Measurements from ENCODE around the gene SLC9B1.
A peak's percentile ranks its signal among the peaks of the same experiment; 100 is the strongest.
"Not testable (repeated sequence)": the region's sequence is repeated elsewhere in the genome, so short reads cannot be mapped to it uniquely, and the experiment has no call there.

The SLC9B1 gene

DNA sequence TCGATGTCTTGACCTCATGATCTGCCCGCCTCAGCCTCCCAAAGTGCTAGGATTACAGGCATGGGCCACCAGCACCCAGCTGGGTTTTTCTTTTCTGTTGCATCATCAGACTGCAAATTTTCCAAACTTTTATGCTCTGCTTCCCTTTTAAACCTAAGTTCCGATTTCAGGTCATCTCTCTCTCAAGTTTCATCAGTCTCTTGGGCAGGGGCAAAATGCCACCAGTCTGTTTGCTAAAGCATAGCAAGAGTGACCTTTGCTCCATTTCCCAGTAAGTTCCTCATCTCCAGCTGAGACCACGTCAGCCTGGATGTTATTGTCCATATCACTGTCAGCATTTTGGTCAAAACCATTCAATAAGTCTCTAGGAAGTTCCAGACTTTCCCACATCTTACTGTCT lies 141.2 kb downstream of the SLC9B1 start:
- DNase-seq (ENCODE audit: low spot score), result not testable (repeated sequence)

DNA sequence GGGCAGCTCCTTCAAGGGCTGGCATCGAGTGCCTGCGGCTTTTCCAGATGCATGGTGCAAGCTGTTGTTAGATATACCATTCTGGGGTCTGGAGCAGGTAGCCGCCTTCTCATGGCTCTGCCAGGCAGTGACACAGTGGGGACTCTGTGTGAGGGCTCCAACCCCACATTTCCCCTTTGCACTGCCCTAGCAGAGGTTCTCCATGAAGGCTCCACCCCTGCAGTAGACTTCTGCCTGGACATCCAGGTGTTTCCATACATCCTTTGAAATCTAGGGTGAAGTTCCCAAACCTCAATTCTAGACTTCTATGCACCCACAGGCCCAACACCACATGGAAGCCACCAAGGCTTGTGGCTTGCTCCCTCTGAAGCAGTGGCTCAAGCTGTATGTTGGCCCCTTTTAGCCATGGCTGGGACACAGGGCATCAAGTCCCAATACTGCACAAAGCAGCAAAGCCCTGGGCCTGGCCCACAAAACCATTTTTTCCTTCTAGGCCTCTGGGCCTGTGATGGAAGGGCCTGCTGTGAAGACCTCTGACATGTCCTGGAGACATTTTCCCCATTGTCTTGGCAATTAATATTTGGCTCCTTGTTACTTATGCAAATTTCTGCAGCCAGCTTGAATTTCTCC lies 141.9 kb downstream of the SLC9B1 start:
- DNase-seq (ENCODE audit: low spot score), result not testable (repeated sequence)

DNA sequence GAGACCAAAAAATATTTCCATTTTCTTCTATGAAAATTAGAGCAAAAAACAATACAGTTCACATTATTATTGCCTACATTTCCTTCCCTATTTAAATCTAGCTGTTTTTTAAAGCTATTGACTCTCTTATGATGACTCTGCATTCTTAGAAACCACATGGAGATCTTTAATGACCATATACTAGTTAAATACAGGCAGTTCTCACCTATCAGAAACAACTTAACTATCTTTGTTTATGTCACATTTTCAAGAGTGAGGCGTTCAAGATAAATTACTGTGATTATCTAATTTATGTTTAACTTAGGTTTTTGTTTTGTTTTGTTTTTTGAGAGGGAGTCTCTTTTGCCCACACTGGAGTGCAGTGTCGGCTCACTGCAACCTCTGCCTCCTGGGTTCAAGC lies 147.7 kb downstream of the SLC9B1 start:
- DNase-seq (ENCODE audit: low spot score), result no peak

DNA sequence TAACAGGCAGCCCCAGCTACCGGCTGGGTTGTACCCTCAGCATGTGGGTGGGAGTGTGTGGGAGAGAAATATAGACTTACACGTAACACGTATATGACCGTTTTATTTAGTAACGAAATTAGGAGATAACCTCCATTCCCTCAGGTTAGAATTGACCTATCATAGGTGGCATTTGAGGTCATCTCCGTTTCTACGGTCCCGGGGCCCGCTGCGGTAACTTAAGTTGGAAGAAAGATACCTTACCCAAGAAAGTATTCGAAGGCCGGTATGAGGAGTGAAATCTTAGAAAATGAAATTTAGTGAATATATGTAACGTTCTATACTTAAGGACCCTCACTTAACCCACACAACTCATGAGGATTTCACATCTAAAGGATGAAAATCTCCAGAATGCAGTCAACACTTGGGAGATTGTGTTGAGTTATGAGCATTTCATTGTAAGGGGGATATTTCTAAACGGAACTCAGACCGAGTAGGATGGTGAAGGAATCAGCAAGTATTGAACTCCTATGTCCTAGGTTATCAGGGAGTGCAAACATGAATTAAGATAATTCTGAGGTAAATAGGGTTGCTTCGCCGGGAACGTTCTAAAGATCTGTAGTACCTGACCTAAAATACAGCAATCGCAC lies 149.8 kb downstream of the SLC9B1 start:
- no peak for DNase-seq (ENCODE audit: low spot score)

DNA sequence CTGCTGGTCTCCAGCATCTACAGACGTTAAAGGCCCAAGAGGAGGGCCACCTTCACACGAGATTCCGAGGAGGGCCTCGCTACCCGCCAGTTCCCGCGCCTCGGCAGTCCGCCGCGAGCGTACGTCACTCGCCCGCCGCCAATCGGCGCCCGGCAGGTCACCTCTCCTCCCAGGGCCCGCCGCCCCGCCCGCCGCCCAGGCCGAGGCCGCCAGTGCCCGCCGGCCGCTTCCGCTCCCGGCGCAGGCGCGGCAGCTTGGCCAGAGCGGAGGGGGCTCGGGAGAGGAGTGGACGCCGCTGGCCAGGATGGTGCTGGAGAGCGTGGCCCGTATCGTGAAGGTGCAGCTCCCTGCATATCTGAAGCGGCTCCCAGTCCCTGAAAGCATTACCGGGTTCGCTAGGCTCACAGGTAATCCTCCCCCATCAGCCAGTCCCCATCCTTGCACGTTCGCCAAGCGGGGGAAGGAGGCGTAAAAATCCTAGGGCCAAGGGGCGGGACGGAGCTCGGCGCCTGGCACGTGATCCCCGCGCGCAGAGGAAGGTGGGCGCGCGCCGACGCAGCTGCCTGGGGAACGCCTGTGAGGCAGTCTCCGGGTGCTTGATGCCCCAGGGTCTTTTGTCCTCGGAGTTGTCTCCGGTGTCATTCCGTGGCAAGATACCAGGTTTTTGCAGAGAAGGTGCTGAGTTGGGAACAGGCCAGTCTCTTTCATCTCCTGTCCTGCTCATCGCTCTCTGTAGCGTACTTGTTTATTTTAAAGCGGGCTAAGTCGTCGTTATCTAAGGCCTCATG lies 150.5 kb downstream of the SLC9B1 start, which contains the start of gene CISD2:
Gene CISD2 (plus strand): TSS at position 212 of the 788 bp plus-strand sequence. CDS start 93 bp downstream, at position 305.
- peak; percentile 91 for DNase-seq (ENCODE audit: low spot score)

DNA sequence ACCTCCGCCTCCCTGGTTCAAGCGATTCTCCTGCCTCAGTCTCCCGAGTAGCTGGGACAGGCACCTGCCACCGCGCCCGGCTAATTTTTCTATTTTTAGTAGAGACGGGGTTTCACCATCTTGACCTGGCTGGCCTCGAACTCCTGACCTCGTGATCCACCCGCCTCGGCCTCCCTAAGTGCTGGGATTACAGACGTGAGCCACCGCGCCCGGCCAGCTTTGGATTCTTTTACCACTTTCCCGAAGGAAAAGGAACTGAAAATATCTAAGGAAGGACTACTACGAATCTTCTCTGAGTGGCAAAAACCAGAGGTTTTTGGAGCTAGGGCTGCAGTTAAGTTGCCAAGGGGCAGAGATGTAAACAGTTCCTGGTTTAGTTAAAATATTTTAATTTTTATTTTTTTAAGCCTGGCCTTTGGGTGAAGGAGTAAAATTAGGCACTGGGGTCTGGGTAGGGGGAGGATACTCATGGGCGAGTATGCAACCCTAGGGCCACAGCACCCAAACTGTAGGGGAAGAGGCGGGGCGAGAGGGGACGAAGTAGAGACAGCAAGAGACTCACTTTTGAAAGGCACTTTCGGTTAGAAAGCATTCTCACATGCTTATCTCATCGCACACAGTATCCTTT lies 151.2 kb downstream of the SLC9B1 start:
- no peak for DNase-seq (ENCODE audit: low spot score)

DNA sequence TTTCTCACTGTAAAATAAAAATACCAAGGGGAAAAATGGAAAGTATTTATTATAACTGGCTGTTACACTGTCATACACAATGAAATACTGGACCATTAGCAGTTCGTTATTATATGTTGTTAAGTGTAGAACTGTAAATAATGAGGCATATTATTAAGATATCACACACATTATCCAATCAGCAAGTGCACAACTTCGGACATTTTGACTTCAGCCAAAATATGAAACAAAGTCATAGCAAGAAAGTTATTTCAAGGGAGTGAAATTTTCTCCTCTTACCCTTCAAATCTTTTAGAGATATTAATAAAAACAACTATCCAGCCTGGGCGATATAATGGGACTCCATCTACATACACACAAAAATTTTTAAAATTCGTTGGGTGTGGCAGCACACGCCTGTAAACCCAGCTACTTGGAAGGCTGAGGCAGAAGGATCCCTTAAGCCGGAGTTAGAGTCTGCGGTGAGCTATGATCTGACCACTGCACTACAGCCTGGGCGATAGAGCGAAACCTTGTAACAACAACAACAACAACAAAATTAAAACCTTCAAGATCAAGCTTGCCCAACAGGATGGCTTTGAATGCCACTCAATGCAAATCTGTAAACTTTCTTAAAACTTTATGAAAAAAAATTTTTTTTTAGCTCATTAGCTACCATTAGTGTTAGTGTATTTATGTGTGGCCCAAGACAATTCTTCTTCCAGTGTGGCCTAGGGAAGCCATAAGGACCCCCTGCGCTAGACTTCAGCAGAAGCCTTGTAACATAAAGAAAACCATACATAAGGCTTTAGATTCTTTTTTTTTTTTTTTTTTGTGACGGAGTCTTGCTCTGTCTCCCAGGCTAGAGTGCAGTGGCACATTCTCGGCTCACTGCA lies 152.0 kb downstream of the SLC9B1 start:
- DNase-seq (ENCODE audit: low spot score), result no peak

DNA sequence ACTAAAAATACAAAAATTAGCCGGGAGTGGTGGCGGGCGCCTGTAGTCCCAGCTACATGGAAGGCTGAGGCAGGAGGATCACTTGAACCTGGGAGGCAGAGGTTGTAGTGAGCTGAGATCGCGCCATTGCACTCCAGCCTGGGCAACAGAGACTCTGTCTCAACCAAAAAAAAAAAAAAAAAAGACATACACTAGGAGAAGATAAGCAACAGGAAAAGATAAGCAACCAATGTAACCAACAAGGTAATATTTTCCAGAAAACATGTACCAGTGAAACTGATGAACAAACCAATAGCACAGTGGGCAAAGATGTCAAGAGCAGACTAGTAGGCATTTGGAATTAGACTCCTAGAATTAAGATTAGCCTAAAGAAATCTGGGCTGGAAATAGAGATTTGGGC lies 154.2 kb downstream of the SLC9B1 start:
- not testable (repeated sequence) for DNase-seq (ENCODE audit: low spot score)

DNA sequence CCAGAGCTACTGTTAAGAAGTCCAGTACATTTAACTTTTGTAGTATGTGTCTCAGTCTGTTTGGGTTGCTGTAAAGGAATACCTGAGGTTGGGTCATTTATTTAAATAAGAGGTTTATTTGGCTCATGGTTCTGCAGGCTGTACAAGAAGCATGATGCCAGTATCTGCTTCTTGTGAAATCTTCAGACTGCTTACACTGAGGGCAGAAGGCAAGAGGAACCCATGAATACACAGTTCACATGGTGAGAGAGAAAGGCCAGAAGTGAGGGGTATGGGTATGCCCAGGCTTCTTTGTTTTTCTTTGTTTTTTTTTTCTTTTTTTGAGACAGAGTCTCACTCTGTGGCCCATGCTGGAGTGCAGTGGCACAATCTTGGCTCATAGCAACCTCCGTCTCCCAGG lies 156.8 kb downstream of the SLC9B1 start:
- DNase-seq (ENCODE audit: low spot score), result no peak

DNA sequence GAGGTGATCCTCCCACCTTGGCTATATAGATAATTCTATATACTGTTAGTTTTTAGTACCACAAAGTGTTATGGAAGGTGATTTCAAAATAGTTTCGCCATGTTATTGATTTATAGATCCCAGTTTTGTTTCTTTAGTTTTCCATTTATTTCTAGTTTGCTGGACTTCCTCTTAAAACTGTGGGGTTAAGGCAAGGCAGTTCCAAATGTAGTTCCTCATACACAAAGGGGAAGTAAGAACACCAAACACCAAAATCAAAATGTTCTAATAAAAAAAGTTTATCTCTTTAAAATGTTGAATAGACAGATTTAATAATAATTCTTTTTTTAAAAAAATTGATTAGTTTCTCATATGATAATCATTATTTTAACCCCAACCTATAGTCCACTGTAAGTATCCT lies 157.5 kb downstream of the SLC9B1 start:
- no peak for DNase-seq (ENCODE audit: low spot score)

DNA sequence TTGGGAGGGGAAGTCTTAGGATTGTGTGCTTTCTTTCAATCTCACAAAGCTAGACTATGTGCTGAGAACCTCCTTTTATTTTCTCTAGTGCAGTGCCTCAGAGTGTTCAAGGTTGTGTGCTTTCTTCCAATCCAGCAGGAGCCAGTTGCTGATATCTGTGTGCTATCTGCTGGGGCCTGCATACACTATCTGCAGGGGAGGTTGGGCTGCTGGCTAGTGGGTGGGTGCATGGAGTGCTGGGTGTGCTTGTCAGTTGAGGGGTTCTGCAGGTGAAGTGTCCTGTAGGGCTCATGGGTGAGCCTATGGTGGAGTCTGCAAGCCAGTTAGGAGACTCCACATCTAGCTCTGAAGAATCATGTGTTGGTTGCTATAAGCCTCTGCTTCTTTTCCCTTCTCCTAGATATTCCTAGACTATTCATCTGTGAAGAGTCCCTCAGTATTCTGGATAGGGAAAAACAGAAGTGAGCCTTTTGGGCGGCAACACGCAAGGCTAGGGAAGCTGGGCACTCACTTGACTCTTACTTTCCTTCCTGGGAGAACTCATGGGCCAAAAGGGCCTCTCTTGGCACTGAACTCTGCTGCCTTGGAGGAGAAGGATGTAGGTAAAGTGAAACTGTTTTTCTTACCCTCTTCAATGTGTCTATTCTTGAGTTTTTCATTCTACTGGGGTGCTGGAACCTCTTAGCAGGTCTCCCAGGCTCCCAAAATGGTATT lies 158.7 kb downstream of the SLC9B1 start:
- no peak for DNase-seq (ENCODE audit: low spot score)

DNA sequence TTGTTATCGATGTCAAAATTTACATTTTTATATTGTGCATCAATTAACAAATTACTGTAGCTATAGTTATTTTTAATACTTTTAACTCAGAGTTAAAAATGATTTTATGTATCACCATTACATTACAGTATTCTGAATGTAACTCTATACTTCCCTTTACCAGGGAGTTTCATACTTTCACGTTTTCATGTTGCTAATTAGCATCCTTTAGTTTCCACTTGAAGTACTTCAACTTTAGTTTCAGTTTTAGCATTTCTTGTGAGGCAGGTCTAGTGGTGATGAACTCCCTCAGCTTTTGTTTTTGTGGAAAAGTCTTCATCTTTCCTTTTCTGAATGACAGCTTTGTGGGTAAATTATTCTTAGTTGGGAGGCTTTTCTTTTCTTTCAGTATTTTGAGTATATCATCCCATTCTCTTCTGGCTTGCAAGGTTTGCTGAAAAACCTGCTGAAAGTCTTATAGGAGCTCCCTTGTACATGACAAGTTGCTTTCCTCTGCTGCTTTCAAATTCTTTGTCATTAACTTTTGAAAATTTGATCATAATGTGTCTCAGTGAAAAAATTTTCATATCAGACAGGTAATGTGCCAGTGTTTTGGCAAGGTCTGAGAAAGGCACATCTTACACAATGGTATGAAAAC lies 160.6 kb downstream of the SLC9B1 start:
- no peak for DNase-seq (ENCODE audit: low spot score)

Measured in LoVo (cell line).